Measurements from ENCODE around the gene EDEM3.

The EDEM3 gene

GRCh38 chr1:184646178-184646701 lies 108.4 kb downstream of the EDEM3 start:
- H3K79me2 ChIP-seq (ENCODE audit: insufficient read depth, low read length): no peaks in the 10 kb centered on the region
- H3K4me1 ChIP-seq (ENCODE audit: insufficient read depth, low read length, poor library complexity, severe bottlenecking): no peaks in the 10 kb centered on the region
- no peak overlapping the region for H2AFZ ChIP-seq (ENCODE audit: low read length)

GRCh38 chr1:184644771-184645170 lies 109.9 kb downstream of the EDEM3 start:
- H3K4me2 ChIP-seq (ENCODE audit: low read depth, low read length, poor library complexity, severe bottlenecking): no peak overlapping the region
- no peak overlapping the region for H2AFZ ChIP-seq (ENCODE audit: low read length)
- H3K79me2 ChIP-seq (ENCODE audit: insufficient read depth, low read length): no peaks in the 10 kb centered on the region
- H3K4me3 ChIP-seq (ENCODE audit: low read length, poor library complexity, severe bottlenecking): no peak overlapping the region
- H3K4me1 ChIP-seq (ENCODE audit: insufficient read depth, low read length, poor library complexity, severe bottlenecking): no peaks in the 10 kb centered on the region
- no peaks in the 10 kb centered on the region for H4K20me1 ChIP-seq (ENCODE audit: insufficient read depth, low read length, poor library complexity, severe bottlenecking)
- no peaks in the 10 kb centered on the region for H3K9me2 ChIP-seq (replicated peaks; ENCODE audit: low read depth, low read length)
- TF ChIP-seq EZH2phosphoT487 (IDR thresholded peaks at IDR 0.05; ENCODE audit: borderline replicate concordance) (no peak), CTCF (conservative IDR thresholded peaks at IDR 0.05; ENCODE audit: low read length) (no peak)
- no peaks in the 10 kb centered on the region for H3F3A ChIP-seq (ENCODE audit: low read depth)
- no peaks in the 10 kb centered on the region for H3K36me3 ChIP-seq (ENCODE audit: insufficient read depth, low read length)
- no peak overlapping the region for H3K9ac ChIP-seq (ENCODE audit: low read depth, low read length, poor library complexity, severe bottlenecking)
- H3K27me3 ChIP-seq (ENCODE audit: insufficient read depth, low read length, poor library complexity, severe bottlenecking): no peaks in the 10 kb centered on the region
- no peaks in the 10 kb centered on the region for H3K9me3 ChIP-seq (ENCODE audit: insufficient read depth, low read depth, low read length)

More at GRCh38 chr1:184646178-184646701, 108.4 kb downstream of the EDEM3 start:
- Histone ChIP-seq H3F3A (ENCODE audit: low read depth) (no peaks in the 10 kb centered on the region), H3K27me3 (ENCODE audit: insufficient read depth, low read length, poor library complexity, severe bottlenecking) (no peaks in the 10 kb centered on the region), H3K9me3 (ENCODE audit: insufficient read depth, low read depth, low read length) (no peaks in the 10 kb centered on the region), H3K4me3 (ENCODE audit: low read length, poor library complexity, severe bottlenecking) (no peak overlapping the region), H3K9ac (ENCODE audit: low read depth, low read length, poor library complexity, severe bottlenecking) (no peak overlapping the region), H3K4me2 (ENCODE audit: low read depth, low read length, poor library complexity, severe bottlenecking) (no peak overlapping the region), H3K9me2 (replicated peaks; ENCODE audit: low read depth, low read length) (no peaks in the 10 kb centered on the region), H3K36me3 (ENCODE audit: insufficient read depth, low read length) (no peaks in the 10 kb centered on the region), H4K20me1 (ENCODE audit: insufficient read depth, low read length, poor library complexity, severe bottlenecking) (no peaks in the 10 kb centered on the region)
- TF ChIP-seq EZH2phosphoT487 (IDR thresholded peaks at IDR 0.05; ENCODE audit: borderline replicate concordance) (no peak), CTCF (conservative IDR thresholded peaks at IDR 0.05; ENCODE audit: low read length) (no peak)

- H3K9ac ChIP-seq (ENCODE audit: low read depth, low read length, poor library complexity, severe bottlenecking): no peak overlapping the region
- no peak overlapping the region for H3K4me3 ChIP-seq (ENCODE audit: low read length, poor library complexity, severe bottlenecking)
- H3K4me2 ChIP-seq (ENCODE audit: low read depth, low read length, poor library complexity, severe bottlenecking): no peak overlapping the region
- TF ChIP-seq EZH2phosphoT487 (IDR thresholded peaks at IDR 0.05; ENCODE audit: borderline replicate concordance) (no peak), CTCF (conservative IDR thresholded peaks at IDR 0.05; ENCODE audit: low read length) (no peak)
- H4K20me1 ChIP-seq (ENCODE audit: insufficient read depth, low read length, poor library complexity, severe bottlenecking): no peaks in the 10 kb centered on the region
- no peak overlapping the region for H2AFZ ChIP-seq (ENCODE audit: low read length)
- H3K27me3 ChIP-seq (ENCODE audit: insufficient read depth, low read length, poor library complexity, severe bottlenecking): no peaks in the 10 kb centered on the region
- H3K9me2 ChIP-seq (replicated peaks; ENCODE audit: low read depth, low read length): no peaks in the 10 kb centered on the region
- H3K36me3 ChIP-seq (ENCODE audit: insufficient read depth, low read length): no peaks in the 10 kb centered on the region
- H3K9me3 ChIP-seq (ENCODE audit: insufficient read depth, low read depth, low read length): no peaks in the 10 kb centered on the region
- no peaks in the 10 kb centered on the region for H3F3A ChIP-seq (ENCODE audit: low read depth)
- no peaks in the 10 kb centered on the region for H3K79me2 ChIP-seq (ENCODE audit: insufficient read depth, low read length)
- no peaks in the 10 kb centered on the region for H3K4me1 ChIP-seq (ENCODE audit: insufficient read depth, low read length, poor library complexity, severe bottlenecking)
These were observed 111.0 kb downstream of the EDEM3 start for GRCh38 chr1:184643661-184644060.

Measured in Loucy (cell line).